Measurements from ENCODE around the gene R3HCC1L. TPM values are rescaled to one million over a fixed set of nuclear protein-coding genes. Genes with fewer than 3 reads are reported as not detected.
"Not testable (repeated sequence)": the region's sequence is repeated elsewhere in the genome, so short reads cannot be mapped to it uniquely, and the experiment has no call there.

The R3HCC1L gene
- polyA plus RNA-seq, 4 donors = 10.0 to 23.1 (median 21.0) TPM

DNA sequence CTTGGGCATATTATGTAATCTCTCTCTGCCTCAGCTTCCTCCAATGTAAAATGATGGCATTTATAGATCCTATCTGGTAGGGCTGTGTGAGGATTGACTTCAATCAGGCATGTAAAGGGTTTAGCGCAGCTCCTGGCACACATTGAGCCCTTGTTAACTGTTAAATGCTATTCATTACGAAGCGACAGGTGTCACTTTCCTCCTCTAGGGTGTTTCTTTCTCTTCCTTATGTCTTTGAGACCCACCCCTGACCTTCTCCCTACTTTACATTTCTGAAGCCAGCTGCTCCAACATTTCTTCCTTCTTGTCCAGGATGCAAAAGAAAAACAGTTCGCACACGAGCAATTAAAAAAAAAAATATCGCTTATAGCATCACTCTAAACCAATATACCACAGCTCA is 5.7 kb upstream of the R3HCC1L start:
- no peak for DNase-seq (ENCODE audit: low read depth in 4 of 4, low spot score in 3 of 4)

DNA sequence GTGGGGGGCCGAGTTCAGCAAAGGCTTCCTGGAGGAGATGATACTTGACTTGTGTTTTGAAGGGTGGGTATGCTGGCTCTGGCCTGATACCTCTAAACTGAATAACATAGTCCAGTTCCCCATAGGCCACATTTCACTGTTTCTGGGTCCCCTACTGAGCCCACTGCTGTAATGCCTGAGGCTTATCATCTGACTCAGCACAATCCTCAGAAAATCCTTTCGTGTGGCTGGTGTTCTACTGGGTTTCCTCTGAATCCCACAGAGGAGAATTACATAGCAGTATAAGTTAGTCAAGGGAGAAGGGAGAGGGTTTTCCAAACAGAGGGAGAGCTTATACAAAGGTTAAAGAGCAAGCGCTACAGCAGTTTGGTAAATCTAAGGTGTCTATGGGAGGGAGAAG is 2.8 kb upstream of the R3HCC1L start:
- DNase-seq (ENCODE audit: low read depth in 4 of 4, low spot score in 3 of 4) = no peak

DNA sequence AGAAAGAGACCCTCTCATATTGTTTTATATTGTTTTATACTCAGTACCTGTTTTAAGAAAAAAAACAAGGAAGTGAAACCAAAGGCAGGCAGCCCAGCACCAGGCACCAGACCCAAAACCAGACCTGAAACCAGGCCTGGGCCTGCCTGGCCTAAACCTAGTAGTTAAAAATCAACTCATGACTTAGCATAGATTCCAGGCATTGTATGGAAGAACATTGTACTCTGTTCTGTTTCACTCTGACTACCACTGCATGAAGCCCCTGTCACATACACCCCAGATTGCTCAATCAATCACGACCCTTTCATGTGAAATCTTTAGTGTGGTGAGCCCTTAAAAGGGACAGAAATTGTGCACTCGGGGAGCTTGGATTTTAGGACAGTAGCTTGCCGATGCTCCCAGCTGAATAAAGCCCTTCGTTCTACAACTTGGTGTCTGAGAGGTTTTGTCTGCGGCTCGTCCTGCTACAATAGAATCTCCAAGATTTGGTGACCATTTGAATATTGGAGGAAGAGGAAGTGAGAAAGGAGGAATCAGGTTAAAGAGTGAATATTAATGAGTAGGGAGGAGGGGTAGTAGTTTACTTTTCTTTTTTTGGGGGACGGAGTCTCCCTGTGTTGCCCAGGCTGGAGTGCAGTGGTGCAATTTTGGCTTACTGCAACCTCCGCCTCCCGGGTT is 1.2 kb upstream of the R3HCC1L start:
- DNase-seq (ENCODE audit: low read depth in 4 of 4, low spot score in 3 of 4) = not testable (repeated sequence)

DNA sequence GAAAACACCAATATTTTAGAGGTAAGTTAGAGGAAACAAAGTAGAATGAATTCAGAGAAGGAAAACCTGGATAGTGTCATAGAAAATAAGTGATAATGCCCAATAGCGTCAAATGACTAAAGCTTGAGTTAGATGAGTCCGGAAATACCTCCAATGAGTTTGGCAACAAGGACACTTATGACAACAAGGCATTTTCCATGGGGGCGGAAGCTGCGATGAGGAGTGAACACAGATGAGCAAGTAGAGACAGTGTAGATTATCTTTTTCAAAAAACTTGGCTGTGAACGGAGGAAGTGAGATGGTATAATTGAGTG is 383 bp upstream of the R3HCC1L start:
- DNase-seq (ENCODE audit: low read depth in 4 of 4, low spot score in 3 of 4) = no peak

DNA sequence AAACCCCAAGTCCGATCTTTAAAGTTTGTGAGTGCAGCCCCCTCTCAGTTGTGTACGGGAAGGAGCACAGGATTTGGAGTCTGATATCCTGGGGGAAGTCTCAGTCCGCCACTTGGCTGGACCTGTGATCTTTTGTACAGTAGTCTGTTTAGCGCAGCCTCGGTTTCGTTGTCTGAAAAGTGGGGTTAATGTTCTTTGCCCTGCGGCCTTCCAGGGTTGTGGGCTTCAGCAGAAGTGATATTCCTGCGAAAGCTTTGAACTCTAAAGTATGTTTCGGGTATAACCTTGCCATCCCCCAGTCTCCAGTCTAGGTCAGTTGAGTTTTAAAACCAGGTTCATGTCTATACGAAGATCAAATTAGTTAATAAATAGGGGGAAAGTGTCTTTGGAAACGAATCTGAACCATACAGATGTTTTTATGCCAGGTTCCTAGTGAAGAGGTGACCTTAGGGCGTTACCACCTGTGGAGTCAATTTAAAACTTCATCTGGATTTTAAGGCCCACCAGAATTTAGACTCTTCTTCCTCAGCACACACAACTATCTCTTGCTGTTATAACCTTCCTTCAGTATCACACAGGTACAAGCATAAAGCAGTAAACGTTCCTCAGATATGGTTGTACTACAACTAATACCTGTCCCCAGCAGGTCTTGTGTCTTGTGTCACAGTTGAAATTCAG is 904 bp downstream of the R3HCC1L start:
- DNase-seq (ENCODE audit: low read depth in 4 of 4, low spot score in 3 of 4) = peak in 1 of 4 donors; percentile 8

DNA sequence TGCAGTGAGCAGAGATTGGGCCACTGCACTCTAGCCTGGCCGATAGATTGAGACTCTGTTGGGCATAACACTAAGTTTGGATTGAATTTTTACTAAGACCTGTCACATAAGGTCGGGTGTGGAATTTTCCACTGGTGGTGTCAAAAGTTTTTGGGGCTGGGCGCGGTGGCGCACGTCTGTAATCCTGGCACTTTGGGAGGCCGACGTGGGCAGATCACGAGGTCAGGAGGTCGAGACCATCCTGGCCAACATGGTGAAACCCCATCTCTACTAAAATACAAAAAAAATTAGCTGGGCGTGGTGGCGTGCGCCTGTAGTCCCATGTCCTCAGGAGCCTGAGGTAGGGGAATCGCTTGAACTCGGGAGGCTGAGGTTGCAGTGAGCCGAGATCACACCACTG is 2.3 kb downstream of the R3HCC1L start:
- DNase-seq (ENCODE audit: low read depth in 4 of 4, low spot score in 3 of 4) = not testable (repeated sequence)

DNA sequence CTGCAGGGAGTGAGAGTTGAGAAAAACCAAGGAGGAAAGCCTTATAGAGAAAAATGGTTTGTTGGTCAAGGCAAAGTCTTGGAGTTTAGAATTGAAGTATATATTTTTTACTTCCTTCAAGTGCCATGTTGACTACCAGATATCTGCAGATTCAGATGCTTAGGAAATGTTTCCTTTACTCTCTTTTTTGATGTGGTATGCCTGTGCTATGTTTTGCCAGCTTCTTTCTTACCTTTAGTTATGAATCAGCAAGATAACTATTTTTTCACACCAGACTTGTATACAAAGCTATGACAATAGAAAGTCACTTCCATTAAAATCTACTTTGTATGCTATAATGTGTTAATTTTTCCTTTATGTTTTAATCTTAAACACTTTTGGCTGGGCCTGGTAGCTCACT is 3.6 kb downstream of the R3HCC1L start:
- no peak for DNase-seq (ENCODE audit: low read depth in 4 of 4, low spot score in 3 of 4)

DNA sequence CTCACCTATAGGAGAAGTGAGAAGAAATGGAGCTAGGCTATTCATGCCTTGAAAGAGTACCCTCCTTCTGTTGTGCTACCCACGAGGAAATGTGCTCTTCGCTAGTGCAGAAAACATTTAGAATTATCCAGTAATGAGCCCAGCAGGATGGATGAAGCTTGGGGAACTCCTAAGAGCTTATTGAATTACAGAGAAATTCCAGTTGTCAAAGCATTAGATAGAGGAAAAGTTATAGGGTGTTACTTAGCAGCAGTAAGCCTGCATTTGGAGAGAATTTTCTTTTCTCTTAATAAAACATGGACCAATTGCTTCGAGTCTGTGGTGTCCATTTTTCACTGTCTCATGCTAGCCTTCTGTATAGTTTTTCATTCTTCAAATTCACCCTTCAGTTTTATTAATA is 5.0 kb downstream of the R3HCC1L start:
- no peak for DNase-seq (ENCODE audit: low read depth in 4 of 4, low spot score in 3 of 4)

DNA sequence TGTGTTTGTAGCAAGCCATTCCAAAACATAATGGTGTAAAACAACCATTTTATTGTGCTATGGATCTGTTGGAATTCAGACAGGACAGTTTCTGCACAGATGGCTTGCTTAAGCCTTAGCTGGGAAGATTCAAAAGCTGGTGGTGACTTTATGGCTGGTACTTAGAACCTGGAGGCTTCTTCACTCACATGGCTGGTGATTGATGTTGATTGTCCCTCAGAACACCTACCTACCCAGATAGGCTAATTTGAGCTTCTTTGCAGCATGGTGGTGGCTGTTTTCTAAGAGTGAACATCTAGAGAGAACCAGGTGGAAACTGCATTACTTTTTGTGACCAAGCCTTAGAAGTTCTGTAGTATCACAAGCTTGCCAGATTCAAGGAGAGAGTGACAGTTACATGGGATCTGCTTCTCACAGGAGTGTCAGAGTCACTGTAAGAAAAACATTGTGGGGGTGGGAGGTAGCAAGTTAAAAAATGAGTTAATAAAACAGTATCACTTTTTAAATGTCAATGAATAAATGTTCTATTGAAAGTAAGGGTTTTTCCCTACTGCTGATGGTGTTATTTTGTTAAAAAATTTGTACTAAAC is 7.1 kb downstream of the R3HCC1L start:
- no peak for DNase-seq (ENCODE audit: low read depth in 4 of 4, low spot score in 3 of 4)

DNA sequence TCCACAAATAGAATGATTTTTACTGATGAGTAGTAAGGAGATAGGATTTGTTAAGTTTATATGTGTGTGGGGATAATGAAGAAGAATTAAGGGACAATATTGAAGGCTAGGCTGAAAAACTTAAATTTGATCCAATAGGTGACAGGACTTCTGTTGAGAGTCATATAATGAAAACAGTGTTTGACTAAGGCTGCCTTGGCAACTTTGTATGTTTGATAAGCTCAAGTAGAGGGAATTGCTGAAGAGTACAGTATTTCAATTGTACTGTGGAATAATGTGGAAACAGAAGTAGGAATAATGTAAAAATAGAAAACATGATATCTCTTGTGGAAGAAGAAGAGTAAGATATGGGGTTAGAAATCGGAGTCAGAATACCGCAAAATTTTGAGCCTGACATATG is 10.5 kb downstream of the R3HCC1L start:
- no peak for DNase-seq (ENCODE audit: low read depth in 4 of 4, low spot score in 3 of 4)

DNA sequence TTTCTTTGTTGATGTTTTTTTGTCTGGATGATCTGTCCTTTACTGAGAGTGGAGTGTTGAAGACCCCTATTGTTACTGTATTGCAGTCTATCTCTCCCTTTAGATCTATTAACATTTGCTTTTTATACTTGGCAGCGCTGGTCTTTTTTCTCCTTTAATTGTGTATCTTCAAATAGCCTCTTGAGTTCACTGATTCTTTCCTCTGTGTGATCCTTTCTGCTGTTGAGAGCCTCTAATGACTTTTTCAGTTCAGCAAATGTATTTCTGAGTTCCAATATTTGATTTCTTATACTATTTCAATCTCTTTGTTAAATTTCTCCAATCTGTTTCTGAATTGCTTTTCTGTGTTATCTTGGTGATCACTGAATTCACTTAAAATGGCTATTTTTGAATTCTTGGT is 15.4 kb downstream of the R3HCC1L start:
- DNase-seq (ENCODE audit: low read depth in 4 of 4, low spot score in 3 of 4) = no peak

DNA sequence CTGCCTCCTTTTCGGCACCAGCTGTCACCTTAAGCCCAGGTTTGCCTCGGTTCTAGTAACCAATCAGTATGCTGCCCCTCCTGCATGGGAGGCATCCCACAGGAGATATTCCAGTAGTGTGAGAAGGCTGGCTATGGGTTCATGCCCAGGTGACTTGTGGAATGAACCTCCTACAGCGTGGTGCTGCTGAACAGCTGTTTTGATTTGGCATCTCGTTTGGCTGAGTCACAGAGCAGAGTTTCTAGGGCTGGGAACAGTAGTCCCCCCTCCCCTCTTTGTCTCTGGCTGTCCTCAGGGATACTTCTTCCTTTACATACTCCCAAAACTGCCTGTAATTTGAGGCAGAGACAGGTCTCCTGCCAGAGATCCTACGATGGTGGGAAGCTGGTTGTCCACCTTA is 16.1 kb downstream of the R3HCC1L start:
- DNase-seq (ENCODE audit: low read depth in 4 of 4, low spot score in 3 of 4) = no peak

DNA sequence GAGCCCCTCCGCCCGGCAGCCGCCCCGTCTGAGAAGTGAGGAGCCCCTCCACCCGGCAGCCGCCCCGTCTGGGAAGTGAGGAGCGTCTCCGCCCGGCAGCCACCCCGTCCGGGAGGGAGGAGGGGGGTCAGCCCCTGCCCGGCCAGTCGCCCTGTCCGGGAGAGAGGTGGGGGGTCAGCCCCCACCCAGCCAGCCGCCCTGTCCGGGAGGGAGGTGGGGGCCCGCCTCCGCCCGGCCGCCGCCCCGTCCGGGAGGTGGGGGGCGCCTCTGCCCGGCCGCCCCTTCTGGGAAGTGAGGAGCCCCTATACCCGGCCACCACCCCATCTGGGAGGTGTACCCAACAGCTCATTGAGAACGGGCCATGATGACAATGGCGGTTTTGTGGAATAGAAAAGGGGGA is 18.3 kb downstream of the R3HCC1L start:
- DNase-seq (ENCODE audit: low read depth in 4 of 4, low spot score in 3 of 4) = not testable (repeated sequence)

DNA sequence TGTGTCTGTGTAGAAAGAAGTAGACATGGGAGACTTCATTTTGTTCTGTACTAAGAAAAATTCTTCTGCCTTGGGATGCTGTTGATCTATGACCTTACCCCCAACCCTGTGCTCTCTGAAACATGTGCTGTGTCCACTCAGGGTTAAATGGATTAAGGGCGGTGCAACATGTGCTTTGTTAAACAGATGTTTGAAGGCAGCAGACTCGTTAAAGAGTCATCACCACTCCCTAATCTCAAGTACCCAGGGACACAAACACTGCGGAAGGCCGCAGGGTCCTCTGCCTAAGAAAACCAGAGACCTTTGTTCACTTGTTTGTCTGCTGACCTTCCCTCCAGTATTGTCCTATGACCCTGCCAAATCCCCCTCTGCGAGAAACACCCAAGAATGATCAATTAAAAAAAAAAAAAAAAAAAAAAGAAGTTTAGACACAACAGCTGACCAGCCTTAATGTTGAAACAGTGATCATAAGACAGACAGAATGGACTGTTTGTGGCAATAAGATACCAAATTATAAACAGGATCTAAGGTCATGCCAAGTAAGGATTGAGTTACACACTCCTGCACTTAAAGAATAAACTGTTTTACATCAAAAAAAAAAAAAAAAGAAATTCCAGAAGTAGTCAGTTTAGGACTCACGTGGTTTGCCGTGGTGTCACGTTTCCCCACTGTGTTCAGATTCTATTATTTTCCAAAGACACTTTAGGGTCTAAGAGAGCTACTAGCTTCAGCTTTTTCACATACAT is 18.9 kb downstream of the R3HCC1L start:
- not testable (repeated sequence) for DNase-seq (ENCODE audit: low read depth in 4 of 4, low spot score in 3 of 4)

DNA sequence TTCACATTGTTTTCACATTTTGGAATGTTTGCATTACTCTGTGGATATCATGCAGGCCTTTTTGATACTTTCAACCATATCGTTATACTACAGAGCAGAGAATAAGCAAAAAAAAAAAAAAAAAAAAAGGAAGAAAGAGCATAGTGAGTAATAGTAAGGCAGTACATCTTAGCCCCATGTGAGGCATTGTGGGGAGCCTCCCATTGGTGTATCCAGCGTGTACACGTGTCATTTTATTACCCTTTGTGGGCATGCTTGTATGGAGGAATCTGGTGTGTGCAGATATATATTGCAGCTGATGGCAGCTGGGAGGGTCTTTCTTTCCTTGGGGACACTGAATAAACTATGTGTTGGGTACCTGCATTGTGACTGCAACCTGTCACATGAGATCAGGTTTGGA is 19.6 kb downstream of the R3HCC1L start:
- DNase-seq (ENCODE audit: low read depth in 4 of 4, low spot score in 3 of 4) = no peak

DNA sequence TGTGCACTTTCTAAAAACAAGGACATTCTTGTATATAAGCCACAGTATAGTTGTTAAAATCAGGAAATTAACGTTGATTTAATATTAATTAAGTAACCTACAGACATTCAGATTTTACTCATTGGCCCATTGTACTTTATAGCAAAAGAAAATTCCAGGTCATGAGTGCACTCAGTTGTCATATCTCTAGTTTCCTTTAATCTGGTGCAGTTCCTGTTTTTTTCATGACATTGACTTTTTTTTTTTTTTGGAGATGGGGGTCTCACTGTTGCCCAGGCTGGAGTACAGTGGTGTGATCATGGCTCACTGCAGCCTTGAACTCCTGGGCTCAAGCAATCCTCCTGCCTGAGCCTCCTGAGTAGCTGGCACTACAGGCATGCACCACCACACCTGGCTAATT is 24.1 kb downstream of the R3HCC1L start:
- no peak for DNase-seq (ENCODE audit: low read depth in 4 of 4, low spot score in 3 of 4)

DNA sequence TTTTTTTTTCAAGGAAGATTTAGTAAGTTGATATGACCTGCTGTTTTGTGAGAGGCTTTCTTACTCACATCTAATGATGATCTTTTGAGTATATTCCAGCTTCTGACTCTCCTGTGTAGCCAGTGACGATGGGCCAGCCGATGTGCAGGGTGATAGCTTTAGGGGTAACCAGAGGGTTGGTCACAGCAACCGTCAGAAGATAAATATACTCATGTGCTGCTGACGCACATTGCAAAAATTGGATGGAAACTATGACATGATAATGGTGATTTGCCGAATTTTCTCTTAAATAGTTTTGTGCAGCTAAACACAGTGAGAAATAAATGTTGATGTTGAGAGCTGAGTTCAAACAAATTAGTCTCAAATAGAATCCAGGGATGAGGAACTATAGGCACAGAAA is 29.5 kb downstream of the R3HCC1L start:
- no peak for DNase-seq (ENCODE audit: low read depth in 4 of 4, low spot score in 3 of 4)

DNA sequence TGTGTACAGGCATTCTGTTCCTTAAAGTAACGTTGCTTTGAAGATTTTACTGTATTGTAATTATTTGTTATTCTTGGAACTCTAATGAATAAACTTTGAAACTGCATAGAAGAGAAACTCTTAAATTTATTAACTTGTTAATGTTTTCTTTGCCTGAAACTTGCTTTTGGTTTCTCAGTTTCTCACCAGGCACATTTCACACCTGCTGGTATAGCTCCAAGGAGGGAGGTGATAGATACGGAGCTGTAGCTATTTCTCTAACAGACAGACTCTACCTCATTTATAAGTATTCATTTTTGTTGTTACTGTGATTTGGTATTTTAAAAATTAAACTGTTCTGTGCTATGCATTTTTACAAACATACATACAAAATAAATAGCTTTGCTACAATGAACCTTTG is 32.7 kb downstream of the R3HCC1L start:
- DNase-seq (ENCODE audit: low read depth in 4 of 4, low spot score in 3 of 4) = no peak

DNA sequence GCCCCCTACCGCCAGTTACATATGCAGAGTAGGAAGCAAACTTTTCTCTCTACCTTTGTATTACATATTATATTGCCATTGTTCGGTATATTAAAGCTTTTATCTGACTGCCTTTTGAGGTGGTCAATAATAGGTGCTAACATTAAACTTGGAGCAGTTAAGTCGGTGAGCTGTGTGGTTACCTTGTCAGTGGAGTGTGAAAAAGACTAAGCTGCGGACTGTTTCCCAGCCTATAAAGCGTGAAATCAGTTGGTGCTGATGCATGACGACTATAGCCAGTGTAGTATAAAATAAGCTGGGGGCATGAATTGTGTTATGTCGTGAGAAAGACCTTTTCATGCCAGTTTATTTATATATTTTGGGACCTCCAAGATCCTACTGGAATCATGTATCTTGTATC is 33.7 kb downstream of the R3HCC1L start:
- DNase-seq (ENCODE audit: low read depth in 4 of 4, low spot score in 3 of 4) = peak in 1 of 4 donors; percentile 22

DNA sequence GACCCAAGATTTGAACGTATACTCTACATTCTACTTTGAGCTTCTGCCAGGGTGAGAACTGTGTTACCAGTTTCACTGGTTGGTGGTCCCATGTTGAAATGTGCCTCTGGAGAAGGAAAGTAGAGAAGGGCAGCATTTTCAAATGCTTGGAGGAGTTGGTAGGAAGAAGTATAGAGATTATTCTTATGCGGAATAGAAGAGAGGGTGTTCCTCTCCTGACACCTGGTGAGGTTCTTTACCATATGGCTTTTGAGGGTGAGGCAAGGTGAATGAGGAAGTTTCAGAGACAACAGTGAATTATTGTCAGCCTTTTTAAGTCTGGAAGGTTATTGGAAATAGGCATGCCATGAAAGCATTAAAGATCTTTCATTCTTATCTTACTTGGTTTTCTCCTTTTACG is 34.3 kb downstream of the R3HCC1L start:
- no peak for DNase-seq (ENCODE audit: low read depth in 4 of 4, low spot score in 3 of 4)

DNA sequence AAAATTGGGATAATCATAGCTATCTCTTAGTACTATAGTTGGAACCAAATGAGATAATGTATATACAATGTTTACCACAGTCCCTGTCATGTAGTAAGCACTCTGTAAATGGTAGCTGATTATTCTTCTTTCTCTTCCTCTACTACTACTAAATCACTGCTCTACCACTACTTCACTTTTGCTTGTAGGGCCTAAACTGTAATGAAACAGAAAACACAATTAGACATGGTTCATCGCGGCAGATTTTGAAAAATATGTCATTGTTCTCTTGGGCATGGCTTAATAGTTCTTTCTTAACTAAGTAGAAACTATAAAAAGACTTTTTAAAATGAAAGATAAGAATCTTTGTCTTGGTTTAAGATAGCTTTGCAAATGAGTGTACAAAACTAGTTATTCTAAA is 34.9 kb downstream of the R3HCC1L start:
- no peak for DNase-seq (ENCODE audit: low read depth in 4 of 4, low spot score in 3 of 4)

Measured in left renal pelvis (tissue), 4 donors.